NCI-H524 treated with DMSO at 0.1 percent for 48 hours (cell line): ENCODE measurements around the gene RINT1.
"Not testable (repeated sequence)": the region's sequence is repeated elsewhere in the genome, so short reads cannot be mapped to it uniquely, and the experiment has no call there.

Experiments
- DNase-seq: peaks from one replicate; lab custom pipeline; 2025; lab: John Stamatoyannopoulos, UW

Gene RINT1

DNA sequence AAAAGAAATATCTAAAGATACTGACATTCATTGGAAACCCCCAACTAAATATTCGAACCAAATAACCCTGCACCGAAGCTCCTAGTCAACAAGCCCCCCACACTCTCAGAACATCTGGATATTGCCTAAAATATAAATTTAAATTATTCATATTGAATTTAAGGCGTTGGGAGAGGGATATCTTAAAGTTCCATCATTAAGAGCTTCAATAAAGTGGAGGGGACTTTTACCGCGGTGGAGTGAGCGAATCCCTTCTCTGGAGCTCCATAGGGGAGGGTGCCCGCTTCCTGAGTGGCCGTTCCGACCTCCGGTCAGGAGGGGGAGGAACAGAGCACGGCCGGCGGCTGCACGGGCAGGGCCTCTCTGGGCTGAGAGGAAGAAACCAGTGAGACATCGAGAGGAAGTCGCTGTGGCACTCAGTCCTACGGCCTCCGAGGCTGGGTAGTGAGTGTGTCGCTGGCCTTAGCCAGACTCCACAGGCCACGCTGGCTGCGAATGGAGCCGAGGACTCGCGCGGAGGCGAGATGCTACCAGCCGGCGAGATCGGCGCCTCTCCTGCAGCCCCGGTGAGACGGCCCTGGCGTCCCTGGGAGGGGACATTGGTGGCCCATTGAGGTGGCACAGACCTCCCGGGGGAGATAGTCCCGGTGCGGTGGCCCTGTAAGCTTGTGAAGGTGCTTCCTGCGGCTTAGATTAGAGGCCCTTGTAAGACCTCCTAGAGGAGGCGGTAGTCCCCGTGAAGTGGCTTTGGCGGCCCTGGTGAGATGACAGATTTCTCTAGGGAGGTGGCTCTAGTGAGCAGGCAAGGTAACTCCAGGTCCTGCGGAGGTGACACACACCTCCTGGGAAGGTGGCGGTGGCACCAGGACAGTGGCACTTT is at the start of gene RINT1:
Gene RINT1, plus strand, starts transcription at position 410 of the 880 bp plus-strand sequence. Its CDS starts 115 bp downstream, at position 525.
- DNase-seq = peak; percentile 39

DNA sequence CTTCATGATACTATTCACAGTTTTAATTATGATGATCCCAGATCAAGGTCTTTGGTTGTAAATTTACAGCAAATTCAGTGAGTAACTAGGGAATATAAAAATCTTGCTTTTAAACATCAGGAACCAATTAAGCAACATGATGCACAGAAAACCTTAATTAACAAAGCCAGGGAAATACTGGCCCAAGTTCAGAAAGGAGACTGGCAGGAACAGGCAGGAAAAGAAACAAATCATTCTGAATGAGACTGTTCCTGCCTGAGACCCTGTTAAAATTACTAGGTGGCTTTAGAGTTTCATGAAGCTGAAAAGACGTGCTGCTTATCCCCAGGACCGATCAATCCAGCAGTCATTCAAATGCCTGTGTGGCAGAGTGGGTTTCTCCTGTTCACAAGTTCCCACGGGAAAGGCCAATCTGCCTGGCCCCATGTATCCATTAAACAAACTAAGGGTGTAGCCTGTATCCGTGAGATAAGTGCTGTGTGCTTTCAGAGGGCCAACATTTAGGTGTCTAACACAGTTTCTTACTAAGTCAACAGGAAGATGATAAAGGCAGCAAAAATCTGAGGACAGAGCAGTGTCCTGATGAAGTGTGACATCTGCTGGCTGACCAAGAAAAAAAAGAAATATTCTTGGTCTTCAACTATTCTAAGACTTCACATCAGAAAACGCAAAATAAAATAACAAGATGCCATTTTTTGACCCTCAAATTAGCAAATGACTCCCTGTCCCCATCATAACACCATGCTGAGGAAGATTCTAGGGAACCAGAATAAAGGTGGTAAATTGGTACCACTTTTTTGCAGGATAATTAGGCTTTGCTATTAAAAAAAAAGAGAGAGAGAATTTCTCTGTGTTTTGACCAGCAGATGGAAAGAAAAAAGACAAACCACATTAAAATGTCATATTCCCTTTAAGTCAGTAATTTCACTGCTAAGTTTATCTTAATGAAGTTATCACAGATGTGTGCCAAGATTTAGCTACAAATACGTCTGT is 44.1 kb upstream of the RINT1 start:
- no peak for DNase-seq

DNA sequence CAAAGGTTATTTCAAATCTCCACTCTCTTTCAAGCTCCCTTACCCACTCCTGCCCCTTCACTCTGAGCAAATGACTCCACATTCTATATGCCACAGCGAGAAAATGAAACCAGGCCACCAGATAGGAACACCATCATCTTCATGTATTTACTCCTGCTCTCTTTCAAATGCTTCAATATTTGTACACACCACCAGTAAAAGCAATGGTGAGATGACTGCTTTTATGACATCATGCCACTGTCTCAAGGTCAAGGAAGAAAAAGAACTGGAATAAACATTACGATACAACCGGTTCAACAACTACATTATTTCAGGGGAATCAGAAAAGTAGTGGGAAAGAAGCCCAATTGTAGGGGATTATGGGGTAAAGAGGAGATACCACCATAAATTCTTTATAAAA is 42.6 kb upstream of the RINT1 start:
- no peak for DNase-seq

DNA sequence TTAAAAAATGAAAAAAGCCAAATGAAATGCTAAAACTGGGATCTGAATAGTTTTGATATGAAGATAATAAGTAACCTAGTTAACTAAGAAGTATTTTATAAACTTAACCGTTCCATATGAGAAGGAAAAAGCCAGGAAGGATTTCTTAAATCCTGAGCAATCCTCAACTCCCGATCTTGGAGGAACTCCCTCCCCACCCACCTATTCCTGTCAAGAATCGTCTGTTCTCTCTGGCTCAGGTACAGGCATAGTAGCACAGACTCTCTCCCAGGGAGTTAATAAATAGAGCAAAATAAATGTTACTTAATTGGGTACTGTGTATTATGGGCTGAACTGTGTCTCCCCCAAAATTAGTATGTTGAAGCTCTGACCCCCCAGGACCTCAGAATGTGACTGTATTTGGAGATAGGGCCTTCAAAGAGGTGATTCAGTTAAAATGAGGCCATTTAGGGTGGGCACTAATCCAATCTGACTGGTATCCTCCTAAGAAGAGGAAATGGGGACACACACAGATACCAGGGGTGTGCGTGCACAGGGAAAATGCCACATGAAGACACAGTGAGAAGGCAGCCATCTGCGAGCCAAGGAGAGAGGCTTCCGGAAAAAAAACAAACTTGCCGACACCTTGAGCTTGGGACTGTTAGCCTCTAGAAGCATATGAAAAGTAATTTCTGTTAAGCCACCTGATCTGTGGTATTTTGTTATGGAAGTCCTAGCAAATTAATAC is 38.6 kb upstream of the RINT1 start:
- DNase-seq = no peak

DNA sequence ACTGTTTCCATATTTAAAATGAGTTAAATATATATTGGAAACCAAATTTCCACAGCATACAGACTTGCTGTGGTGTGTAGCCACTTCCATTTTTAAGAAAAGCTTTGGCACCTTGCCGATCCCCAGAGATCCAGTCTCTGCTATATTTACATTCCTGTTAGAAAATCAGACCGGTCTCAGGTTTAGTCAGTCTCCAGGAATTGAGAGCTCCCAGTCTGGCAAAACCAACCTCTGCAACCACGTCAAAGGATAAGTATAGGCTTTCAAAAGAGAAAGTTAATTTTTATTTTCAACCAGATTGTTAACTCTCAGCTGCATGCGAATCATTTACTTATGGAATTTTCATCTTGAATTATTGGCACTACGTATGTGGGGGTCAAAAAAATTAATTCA is 38.1 kb upstream of the RINT1 start:
- no peak for DNase-seq

DNA sequence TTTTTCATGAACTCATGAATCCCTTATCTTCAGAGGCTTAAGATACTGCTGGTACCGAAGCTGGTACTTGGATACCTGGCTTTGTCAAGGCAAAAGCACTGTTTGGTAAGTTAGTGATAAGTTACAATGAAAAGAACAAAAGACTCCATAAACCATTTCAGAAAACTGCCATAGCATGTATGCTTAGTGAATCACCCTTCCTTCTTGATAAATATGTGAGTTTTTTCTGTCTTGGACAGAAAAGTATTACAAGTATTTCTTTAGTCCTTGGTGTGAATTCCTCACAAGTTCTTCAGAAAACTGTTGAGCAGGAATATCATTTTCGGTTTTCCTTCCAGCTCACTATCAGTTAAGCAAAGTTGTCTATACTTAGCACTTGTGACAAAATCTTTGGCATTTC is 35.5 kb upstream of the RINT1 start:
- no peak for DNase-seq

DNA sequence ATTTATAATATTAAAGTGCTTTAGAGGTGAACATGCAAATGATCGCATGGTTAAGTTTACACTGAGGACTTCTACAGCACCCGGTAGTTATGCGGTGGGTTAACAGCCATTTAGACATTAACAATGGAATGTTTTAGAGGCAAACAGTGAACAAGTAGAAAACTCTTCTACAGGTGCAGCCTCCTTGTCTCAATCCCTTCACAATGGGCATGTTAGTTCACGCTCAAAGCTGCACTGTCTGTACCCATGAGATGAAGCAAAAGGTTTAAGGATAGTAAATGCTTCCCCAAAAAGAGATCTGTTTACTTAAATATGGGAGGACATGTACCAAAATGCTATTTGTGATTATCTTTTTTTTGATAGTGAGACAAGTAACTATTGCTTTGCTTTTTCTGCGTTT is 35.0 kb upstream of the RINT1 start:
- DNase-seq = no peak

DNA sequence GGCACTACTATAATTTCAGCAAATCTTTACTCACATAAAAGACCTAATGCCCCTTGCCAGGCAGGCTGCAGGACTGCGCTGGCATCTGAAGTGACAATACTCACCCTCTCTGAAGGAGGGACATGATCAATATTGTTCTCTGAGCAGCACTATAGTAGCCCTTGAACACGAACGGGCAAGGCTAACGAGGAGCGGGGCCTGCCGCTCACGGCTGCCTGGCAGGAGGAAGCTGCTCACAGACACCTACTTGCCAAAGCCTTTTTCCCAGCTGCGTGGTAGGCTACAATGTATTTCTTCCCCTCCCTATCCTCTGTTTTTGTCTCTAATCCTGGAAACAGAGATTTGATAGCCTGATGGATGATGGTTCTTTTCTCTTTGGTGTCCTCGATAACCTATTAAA is 29.8 kb upstream of the RINT1 start:
- no peak for DNase-seq

DNA sequence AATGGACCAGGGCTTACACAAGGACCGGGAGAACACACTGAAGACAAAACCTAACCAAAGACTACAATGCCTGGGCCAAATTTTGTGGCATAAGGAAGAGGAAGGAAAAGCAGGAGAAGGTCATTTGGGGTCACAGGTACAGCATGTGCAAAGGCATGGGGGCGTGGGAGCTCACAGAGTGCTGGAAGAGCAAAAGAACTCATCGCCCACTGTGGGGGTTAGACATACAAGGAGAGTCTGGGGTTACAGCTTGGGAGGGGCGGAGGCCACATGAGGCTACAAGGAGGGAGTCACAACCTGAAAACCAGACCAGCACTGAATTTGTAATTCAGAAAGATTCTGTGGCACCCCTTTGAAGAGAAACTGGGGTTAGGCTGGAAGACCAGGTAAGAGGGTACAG is 19.6 kb upstream of the RINT1 start:
- no peak for DNase-seq

DNA sequence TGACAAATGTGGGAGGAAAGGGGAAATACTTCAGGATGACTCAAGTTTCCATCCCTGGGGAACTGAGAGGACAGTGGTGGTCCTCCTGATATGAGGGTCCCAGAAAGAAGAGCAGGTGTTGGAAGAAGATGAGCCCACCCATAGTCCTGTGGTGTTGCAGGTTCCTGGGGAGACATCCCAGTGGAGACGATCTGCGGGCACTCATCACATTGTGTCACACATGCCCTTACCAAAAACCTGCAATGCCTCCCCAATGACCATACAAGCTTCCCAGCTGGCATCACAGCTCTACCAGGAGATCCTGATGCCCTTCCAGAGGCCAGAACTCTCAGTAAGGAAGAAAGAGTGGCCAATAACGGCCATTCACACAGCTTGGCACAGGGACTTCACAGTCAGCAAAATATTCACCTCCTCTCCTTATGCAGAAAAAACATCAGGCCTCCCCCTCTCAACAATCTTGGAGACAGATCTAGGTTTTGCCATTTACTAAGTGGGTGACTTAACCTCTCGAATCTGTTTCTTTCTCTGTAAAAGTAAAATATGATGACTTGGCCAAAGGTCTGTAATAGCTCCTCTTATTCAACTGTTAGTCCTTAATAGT is 19.0 kb upstream of the RINT1 start:
- no peak for DNase-seq

DNA sequence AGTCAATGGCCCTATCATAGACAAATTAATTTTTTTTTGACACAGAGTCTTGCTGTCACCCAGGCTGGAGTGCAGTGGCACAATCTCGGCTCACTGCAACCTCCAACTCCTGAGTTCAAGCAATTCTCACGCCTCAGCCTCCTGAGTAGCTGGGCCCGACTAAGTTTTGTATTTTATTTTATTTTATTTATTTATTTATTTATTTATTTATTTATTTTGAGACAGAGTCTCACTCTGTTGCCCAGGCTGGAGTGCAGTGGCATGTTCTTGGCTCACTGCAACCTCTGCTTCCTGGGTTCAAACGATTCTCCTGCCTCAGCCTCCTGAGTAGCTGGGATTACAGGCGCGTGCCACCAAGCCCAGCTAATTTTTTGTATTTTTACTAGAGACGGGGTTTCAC is 16.4 kb upstream of the RINT1 start:
- DNase-seq = not testable (repeated sequence)

DNA sequence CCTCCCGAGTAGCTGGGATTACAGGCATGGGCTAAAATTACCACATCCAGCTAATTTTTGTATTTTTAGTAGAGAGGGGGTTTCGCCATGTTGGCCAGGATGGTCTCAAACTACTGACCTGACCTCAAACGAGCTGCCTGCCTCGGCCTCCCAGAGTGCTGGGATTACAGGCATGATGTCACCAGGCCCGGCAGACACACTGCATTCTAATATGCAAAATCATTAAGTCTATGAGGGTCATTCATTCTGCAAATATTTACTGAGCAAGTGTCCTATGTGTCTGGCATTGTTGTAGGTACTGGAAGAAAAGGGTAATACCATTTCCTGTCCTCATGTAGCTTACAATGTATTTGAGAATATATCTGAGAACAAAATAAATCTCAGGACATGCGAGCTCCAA is 12.6 kb upstream of the RINT1 start:
- no peak for DNase-seq

DNA sequence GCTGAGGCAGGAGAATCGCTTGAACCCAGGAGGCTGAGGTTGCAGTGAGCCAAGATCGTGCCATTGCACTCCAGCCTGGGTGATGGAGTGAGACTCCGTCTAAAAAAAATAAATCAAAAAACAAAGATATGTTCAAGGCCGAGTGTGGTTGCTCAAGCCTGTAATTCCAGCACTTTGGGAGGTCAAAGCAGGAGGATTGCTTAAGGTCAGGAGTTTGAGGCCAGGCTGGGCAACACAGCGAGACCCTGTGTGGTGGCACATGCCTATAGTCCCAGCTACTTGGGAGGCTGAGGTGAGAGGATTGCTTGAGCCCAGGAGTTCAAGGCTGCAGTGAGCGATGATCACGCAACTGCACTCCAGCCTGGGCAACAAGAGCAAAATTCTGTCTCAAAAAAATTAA is 11.4 kb upstream of the RINT1 start:
- DNase-seq = not testable (repeated sequence)

DNA sequence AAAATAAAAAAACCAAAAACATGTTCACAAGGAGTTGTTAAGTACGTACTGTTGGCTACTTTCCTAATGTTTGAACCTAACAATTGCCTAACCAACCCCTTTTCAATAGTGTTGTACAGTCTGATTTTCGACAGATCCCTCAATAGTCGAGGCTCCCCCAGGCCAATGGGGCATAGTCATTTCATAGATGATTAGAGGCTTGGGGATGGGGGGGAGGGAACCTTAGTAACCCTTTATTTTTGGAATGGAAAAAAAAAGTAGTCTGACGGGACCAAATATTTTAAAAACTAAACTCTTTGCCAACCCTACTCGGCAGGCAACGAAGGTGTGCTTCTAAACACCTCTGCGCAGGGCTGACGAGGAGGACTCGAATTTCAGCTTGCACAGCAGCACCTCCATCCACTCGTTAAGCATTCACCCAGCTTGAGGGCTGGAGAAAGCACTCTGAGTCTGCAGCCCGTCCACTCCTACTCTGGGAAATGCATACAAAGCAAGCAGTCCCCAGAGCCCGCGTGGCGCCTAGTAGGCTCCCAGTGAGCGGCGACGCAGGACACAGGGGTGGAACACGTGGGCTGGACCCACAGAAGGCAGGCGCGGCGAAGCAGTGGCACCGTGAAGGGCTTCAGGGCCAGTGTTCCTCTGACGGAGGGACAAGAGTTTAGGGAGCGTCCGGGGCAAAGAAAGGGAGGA is 10.8 kb upstream of the RINT1 start:
- DNase-seq = peak; percentile 6

DNA sequence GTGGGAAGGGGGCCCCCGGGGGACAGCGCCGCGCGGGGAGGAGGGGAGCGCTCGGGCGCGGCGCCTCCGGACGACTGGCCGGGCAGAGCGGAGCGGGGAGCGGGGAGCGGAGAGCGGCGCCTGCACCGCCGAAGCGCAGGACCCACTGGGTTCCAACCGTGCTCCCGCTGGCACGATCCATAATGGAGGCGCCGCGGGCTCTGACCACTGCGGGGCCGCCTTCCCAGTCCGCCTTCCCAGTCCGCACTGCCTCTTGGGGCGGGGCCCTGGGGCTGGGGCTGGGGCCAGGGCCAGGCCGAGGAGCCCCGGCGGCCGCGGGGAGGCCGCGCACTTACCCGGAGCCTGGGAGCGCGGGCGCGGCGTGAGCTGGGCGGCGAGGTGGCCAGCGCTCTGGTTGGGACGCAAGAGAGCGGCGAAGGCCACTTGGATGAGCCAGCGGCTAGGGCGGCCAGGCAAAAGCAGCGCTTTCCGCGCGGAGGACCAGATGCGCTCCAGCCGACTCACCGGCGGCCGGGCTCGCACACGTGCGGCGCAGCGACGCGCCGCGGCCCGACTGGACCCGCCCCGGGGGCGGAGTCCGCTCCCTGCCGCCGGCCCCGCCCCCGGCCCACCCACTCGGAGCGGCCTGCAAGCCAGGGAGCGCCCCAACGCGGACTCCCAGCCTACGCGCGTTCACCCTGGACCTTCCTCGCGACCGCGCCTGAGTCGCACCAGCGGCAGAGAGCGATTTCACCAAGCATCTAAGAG is 10.1 kb upstream of the RINT1 start, which contains the start of gene PUS7:
Gene PUS7, minus strand, starts transcription at position 555 of the 747 bp plus-strand sequence. CDS start 13,759 bp downstream, outside the sequence.
- peak; percentile 8 for DNase-seq

DNA sequence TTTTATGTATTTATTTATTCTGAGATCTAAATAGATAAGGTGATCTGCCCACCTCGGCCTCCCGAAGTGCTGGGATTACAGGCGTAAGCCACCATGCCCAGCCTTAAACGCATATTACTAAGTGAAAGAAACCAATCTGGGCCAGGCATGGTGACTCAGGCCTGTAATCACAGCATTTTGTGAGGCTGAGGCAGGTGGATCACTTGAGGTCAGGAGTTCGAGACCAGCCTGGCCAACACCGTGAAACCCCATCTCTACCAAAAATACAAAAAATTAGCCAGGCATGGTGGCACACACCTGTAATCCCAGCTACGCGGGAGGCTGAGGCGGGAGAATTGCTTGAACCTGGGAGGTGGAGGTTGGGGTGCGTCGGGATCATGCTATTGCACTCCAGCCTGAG is 7.6 kb upstream of the RINT1 start:
- DNase-seq = not testable (repeated sequence)

DNA sequence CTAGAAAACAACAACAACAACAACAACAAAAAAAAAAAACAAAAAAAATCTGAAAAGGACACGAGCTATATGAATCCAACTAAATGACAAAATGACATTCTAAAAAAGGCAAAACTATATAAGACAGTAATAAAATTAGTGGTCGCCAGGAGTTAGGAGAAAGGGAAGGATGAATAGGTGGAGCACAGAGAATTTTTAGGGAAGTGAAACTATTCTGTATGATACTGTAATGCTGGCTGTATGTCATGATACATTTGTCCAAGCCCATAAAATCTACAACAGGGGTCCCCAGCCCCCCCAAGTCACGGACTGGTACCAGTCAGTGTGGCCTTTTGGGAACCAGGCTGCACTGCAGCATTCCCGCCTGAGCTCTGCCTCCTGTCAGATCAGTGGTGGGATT is 7.2 kb upstream of the RINT1 start:
- DNase-seq = no peak

DNA sequence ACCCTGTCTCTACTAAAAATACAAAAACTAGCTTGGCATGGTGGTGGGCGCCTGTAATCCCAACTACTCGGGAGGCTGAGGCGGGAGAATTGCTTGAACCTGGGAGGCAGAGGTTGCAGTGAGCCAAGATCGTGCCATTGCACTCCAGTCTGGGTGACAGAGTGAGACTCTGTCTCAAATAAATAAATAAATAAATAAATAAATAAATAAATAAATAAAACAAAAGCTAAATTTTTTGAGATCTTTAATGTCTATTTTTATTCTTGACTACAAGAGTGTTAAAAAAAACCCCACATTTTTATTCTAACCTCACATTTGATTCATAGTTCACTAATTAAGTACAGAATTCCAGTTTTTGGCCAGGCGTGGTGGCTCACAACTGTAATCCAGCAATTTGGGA is 4.3 kb upstream of the RINT1 start:
- DNase-seq = not testable (repeated sequence)

DNA sequence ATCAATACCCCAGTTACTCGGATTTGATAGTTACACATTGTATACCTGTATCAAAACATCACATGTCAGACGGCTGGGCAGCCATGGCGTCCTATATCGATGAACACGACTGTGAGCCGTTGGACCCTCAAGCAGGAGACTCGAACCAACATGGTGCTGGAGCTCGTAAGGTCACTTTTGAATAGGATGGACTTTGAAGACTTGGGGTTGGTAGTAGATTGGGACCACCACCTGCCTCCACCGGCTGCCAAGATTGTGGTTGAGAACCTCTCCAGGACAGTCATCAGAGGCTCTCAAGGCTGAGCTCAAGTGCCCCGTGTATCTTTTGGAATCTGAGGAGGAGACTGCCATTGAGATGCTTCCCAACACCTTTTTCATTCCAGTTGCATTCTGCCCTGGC is 1.9 kb upstream of the RINT1 start:
- no peak for DNase-seq

DNA sequence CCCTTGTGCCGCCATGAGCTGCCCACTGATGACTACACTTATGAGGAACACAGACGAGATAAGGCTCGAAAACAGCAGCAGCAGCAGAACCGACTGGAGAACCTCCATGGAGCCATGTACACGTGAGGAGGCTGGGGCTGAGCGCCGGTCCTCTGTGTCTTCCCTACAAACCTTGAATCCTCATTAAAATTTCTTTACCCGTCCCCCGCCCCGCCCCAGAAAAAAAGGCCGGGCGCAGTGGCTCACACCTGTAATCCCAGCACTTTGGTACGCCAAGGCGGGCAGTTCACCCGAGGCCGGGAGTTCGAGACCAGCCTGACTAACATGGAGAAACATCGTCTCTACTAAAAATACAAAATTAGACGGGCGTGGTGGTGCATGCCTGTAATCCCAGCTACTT is 1.5 kb upstream of the RINT1 start:
- DNase-seq = no peak
